OCI-LY3 (cell line): ENCODE data around the gene POGZ.

Experiments
- EZH2phosphoT487 ChIP-seq: fragments of 200-600 bp; shearing (Covaris generic); IDR thresholded peaks from 2 replicates; pipeline ENCODE4 v1.6.1; 2018; ENCODE audit warnings: antibody characterized with exemption, mixed run types, low read depth
- TF ChIP-seq, protein P1 (sequence below): fragments of 200-600, 300-600 bp; sonication (generic); IDR thresholded peaks from 2 replicates; pipeline ENCODE4 v1.5.1; 2014; ENCODE audit warnings: antibody characterized with exemption, low read length, low read depth

DNA sequence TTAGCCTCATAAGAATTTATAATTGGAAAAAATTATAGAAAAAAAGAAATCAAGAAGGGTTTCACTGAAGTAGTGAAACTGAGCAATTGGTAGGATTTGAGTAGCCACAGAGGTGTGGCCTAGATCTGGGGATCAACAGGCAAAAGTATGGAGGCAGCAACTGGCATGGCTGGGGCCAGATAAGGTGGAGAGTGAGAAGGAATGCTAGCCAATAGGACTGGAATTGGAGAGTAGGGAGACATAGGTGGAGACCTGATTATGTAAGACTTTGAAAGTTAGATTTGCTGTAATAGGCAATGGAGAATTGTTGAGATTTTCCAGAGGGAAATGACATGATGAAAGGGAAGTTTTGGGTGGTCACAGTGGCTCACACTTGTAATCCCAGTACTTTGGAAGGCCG, 27.3 kb upstream of the POGZ start:
- TF ChIP-seq, protein P1, sequence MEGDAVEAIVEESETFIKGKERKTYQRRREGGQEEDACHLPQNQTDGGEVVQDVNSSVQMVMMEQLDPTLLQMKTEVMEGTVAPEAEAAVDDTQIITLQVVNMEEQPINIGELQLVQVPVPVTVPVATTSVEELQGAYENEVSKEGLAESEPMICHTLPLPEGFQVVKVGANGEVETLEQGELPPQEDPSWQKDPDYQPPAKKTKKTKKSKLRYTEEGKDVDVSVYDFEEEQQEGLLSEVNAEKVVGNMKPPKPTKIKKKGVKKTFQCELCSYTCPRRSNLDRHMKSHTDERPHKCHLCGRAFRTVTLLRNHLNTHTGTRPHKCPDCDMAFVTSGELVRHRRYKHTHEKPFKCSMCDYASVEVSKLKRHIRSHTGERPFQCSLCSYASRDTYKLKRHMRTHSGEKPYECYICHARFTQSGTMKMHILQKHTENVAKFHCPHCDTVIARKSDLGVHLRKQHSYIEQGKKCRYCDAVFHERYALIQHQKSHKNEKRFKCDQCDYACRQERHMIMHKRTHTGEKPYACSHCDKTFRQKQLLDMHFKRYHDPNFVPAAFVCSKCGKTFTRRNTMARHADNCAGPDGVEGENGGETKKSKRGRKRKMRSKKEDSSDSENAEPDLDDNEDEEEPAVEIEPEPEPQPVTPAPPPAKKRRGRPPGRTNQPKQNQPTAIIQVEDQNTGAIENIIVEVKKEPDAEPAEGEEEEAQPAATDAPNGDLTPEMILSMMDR, result no peak
- no peak for TF ChIP-seq EZH2phosphoT487
